GM21723 (cell line): ENCODE results near the gene ZMIZ1.
A peak's percentile ranks its signal among the peaks of the same experiment; 100 is the strongest.

Experiments used
- ATAC-seq: cut with Tn5 transposase; IDR thresholded peaks from one replicate; pipeline ENCODE4 v1.9.1; 2021; ENCODE audit warnings: mild to moderate bottlenecking, moderate library complexity; ENCODE audit not compliant: unreplicated experiment

ZMIZ1 gene, protein sequence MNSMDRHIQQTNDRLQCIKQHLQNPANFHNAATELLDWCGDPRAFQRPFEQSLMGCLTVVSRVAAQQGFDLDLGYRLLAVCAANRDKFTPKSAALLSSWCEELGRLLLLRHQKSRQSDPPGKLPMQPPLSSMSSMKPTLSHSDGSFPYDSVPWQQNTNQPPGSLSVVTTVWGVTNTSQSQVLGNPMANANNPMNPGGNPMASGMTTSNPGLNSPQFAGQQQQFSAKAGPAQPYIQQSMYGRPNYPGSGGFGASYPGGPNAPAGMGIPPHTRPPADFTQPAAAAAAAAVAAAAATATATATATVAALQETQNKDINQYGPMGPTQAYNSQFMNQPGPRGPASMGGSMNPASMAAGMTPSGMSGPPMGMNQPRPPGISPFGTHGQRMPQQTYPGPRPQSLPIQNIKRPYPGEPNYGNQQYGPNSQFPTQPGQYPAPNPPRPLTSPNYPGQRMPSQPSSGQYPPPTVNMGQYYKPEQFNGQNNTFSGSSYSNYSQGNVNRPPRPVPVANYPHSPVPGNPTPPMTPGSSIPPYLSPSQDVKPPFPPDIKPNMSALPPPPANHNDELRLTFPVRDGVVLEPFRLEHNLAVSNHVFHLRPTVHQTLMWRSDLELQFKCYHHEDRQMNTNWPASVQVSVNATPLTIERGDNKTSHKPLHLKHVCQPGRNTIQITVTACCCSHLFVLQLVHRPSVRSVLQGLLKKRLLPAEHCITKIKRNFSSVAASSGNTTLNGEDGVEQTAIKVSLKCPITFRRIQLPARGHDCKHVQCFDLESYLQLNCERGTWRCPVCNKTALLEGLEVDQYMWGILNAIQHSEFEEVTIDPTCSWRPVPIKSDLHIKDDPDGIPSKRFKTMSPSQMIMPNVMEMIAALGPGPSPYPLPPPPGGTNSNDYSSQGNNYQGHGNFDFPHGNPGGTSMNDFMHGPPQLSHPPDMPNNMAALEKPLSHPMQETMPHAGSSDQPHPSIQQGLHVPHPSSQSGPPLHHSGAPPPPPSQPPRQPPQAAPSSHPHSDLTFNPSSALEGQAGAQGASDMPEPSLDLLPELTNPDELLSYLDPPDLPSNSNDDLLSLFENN

DNA sequence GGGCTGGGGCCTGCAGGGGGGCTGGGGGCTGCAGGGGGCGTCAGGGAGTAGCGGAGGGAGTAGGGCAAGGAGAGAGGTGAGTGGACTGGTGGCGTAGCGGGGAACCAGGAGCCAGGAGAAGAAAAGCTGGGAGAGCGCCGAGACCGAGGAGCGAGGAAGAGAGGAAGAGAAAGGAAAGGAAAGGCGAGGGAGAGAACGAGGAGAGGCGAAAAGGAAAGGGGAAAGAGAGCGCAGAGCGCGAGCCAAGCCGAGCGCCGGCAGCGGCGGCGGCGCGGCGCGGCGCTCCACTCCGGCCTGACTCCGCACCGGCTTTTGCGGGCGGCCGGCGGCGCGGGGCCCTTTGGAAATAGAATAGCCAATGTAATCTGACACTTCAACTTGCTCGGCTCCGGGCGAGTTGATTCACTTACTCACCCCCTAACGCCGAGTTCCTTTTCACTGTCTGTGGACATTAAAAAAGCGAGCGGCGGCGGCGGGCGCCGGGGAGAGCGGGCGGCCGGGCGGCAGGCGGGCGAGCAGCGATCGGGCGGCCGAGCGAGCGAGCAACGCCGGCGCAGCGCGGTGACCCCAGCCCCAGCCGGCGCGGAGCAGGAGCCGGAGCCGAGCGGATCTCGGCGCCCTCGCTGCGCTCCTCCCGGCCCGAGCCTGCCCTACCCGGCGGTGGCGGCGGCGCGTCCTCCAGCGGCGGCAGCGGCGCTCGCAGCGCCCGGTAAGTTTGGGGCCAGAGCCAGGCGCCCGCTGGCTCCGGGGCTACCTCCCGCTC lies at the start of gene ZMIZ1:
Gene ZMIZ1 (plus strand): TSS at position 405 of the 763 bp plus-strand sequence. CDS start 132,667 bp downstream, outside the sequence.
- ATAC-seq = peak; percentile 57

DNA sequence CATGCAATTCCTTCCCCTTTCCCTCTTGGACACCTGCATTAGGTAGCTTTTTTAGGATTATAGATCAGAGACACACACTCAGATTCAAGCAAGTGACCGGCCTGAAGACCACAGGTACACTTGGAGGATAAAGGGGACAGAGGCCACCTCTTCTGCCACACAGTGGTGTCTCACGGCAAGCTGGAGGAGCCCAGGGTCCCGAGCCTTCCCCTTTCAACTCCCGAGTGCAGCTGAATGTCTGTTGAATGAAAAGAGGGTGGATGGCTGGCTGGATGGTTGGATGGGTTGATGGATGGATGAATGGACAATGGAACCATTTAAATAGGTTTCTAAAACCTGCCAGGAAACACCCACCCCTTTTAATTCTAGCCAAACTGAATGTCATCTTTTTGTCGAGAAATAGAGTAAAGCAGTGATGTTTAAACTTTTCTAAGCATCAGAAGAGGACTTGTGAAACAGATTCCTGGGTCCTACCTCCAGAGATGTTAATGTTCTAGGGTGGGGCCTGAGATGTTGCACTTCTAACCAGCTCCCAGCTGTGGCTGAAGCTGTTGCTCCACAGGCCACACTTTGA lies 49.2 kb upstream of the ZMIZ1 start:
- no peak for ATAC-seq

DNA sequence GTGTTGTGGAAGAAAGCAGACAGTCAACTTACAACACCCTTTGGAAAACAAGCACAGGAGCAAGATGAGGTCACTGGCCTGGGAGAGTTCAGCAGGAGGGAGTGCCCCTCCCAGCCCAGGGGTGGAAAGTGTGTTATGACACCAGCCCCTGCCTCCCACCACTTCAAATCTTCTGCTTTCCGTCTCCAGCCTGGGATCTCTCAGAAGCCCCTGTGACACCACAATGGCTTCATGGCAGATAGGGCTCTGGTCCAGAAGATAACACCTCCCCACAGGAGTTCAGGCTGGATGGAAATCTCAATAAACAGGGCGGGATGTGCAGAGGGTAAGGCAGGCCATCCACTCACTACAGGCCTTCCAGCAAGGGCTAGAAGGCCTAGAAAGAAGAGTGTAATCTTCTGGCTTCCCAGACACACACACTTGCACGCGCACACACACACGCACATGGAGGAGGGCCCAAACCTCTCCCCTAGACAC lies 48.7 kb upstream of the ZMIZ1 start:
- no peak for ATAC-seq

DNA sequence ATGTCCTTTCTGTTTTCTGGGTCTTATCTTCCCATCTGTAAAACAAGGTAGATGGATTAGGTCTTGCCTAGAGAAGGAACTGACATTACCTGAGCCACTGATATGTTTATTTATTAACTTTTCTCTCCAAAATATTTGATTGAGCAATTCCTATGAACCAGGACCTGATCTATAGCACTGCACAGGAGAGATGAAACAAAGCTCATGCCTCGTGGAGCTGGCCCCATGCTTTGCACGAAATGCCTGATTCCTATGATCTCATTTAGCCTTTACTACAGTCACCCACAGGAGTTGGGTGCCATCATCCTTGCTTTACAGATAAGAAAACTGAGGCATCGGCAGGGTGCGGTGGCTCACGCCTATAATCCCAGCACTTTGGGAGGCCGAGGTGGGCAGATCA lies 48.2 kb upstream of the ZMIZ1 start:
- no peak for ATAC-seq

DNA sequence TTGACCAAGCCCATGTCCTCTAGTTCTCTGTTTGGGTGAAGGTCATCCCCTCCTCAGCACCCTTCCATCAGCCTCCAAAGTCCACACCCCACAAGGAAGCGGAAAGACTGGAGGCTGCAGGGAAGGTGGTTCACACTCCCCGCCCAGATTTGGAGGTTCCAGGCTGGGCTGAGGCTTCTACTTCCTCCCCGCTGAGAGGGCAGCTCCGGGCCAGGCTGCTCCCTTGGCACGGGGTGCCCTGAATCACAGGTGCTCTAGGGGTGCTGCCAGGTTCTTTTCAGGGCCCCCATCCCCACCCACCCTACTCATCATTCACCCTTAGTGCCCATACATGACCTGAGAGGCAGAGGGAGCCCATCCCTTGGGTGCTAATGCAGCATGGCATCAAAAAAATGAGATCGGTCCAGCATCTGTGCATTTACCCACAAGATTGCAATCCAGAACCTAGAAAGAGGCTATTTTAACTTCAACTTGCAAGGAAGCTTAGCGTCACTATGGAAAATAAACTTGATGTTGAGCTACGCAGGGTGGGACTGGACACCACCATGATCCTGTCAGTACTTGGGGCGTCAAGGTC lies 47.3 kb upstream of the ZMIZ1 start:
- no peak for ATAC-seq

DNA sequence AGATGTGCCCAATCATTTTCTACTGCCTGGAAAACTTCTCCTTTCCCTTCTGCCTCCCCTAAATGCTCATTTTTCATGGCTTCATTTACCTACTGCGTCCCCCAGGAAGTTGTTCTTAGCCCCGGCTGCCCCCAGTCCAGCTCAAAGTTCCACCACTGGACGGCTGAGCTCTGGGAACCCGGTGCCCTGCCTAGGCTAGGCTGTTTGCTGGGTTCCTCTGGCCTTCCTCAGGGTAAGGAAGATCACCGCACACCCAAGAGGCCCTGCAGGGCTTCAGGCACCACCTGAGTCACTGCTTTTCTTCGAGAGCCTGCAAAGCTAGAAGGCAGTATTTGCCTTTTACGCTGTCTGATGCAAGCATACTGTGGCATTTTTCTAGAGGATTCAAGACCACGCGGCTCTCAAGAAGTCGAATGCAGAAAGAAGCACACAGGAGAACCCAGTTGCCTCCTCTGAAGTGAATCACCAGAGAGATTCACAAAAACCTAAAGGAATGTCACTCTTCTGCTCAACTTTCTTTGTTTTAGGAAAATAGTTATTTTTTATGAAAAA lies 46.7 kb upstream of the ZMIZ1 start:
- ATAC-seq = no peak

DNA sequence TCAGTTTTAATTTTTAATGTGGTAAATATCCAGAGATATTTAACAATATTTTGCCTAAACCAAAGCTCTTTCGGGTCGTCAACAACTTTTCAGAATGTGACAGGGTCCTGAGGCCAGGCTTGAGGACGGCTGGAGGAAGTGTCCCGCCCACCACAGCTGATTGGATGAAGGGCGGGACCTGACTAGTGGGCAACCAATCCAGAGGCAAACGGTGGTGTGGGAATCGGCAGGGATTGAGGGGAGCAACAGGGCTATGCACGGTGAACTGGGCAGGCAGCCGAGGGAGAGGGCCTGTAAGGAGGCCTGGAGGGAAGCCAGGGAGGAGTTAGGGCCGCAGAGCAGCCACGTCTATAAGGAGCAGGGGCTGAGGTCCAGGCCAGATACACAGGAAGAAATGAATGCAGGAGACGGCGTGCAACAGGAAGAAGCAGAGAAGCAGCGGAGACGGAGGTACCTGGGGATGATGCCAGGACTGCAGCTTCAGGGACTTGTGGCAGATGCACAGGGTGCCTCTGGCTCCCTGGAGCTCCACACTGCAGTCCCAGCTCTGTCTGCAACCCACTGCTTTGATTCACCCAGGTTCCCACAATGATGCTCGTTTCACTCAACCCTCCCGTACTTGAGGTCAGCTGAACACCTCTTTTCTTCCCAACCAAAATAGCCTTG lies 46.1 kb upstream of the ZMIZ1 start:
- no peak for ATAC-seq

DNA sequence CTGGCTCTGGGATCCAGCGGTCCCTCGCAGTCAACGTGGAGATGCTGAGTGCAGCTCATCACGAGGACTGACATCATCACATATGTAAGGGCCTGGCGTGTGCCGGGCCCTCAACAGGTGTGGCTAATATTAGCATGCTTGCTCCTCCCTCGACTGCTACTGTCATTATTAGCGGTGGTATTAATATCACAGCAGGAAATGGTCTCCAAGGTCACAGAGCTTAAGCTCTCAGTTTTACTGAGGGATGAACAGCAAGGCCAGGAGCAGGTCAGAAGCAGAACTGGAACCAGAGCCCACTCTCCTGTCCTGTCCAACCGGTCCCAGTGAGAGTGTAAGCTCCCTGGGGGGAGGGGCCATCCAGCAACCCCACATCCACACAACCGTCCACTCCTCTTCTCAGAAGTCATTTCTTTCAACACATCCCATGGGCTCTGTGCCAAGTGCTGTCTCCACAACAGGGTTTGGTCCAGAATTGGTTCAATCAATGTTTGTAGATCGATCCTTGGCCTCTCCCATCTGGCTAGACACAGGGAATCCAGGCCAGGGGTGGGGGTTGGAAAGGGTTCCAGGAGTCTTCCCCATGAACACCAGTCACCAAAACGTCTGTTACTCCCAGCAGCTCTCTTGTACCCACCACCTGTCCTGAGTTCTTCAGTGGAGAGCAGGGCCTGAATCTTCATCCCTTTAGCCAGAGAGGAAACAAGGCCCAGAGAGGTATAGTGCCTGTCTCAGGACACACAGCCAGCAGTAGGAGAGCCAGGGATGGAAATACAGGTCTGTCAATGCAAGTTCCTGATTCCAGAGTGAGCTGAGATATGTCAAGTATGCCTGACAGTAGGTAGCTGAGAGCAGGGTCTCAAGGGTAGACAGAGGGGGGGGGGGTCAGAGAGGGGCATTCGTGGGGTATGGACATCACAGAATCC lies 45.3 kb upstream of the ZMIZ1 start:
- ATAC-seq = peak; percentile 84

DNA sequence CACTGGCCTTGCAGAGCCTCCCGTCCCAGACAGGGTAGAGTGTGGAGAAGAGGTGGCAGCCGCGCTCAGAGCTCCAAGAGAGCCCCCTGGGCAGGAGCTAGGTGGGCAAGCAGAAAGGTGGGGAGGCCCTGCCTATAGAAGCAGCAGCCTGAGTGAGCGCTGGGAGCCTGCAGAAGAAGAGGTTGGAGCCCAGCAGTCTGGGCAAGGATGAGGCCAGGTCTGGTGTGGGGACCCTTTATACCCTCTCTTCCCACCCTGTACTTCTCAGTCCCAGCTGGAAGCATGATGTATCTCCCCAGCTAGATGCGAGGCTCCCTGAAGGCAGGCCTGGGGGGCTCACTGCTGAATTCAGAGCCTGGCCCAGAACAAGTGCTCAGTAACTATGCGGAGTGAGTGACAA lies 44.5 kb upstream of the ZMIZ1 start:
- ATAC-seq = no peak

DNA sequence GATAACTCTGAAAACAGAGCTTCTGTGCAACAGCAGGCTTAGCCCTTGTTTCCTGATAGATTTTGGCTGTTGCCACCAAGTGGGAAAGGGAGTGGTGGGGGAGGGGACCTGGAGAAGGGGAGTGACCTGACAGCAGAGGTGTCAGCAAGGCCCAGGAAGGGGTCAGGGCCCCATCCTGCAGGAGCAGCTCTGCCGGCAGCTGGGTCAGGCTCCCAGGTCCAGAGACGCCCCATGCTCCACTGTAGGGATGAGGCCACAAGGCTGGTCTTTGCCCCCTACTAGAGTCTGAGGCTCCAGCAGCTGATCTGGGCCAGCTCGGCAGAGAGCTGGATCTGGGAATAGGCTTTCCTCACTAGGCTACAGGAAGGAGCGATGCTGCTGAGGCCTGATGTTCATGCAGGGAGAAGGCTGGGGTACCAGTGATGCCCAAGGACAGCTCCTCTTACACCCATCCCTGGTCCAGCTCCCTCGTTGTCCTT lies 44.0 kb upstream of the ZMIZ1 start:
- ATAC-seq = no peak

DNA sequence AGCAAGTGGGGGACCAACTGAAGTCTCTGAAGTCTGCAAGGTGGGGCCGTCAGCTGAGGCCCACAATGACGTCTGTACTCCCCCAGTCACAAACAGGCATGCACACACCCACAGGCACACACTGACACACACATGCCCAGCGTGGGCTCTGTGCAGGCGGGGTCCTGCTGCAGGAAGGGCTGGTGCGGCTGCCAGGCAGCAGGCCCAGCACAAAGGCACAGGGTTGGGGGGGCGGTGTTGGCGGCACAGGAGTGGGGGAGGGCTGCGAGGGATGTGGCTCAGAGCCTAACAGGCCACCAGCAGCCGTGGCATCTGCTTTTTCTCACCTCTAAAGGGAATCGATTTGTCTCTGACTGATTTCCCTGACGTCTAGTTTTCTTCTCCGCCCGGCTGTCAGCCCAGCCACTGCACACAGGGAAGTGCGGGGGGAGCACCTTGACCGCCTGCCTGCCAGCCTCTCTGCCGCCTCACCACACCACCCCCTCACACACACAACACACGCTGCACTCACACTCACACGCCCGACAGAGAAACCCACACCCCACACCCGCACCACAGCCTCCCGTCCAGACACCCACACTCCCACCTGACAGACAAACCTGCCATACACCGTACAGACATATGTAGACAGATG lies 43.5 kb upstream of the ZMIZ1 start:
- no peak for ATAC-seq

DNA sequence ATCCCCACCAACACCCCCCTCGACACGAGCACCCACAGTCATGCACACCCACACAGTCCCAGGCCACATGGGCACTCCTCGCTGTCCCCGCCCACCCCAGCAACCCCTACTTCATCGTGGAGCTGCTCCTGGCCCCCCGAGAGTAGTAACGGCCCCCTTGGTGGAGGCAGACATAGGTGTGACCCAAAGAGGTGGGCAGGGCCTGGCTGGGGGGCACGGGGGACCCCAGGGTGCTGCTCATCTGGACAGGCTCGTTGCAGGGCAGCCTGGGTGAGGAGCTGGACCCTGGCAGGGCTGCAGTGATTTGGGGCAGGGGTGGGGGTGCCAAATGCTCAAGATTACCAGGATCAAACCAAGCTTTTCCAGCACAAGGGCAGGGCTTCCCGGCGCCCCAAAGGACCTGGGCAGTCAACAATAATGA lies 42.4 kb upstream of the ZMIZ1 start:
- ATAC-seq = no peak

DNA sequence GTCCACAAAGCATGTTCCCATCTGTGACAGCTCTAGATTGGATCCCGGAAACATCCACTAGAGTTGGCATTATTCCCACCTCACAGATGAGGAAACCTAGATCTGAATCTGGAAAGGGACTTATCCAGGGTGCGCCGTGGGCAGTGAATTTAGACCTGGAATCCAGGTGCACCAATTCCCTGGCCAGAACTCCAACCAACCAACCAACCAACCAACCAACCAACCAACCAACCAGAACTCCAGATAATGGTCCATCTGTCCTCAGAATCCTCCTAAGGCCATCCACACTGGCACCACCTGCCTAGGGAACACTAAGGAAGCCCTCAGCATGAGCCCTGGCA lies 42.0 kb upstream of the ZMIZ1 start:
- ATAC-seq = no peak

DNA sequence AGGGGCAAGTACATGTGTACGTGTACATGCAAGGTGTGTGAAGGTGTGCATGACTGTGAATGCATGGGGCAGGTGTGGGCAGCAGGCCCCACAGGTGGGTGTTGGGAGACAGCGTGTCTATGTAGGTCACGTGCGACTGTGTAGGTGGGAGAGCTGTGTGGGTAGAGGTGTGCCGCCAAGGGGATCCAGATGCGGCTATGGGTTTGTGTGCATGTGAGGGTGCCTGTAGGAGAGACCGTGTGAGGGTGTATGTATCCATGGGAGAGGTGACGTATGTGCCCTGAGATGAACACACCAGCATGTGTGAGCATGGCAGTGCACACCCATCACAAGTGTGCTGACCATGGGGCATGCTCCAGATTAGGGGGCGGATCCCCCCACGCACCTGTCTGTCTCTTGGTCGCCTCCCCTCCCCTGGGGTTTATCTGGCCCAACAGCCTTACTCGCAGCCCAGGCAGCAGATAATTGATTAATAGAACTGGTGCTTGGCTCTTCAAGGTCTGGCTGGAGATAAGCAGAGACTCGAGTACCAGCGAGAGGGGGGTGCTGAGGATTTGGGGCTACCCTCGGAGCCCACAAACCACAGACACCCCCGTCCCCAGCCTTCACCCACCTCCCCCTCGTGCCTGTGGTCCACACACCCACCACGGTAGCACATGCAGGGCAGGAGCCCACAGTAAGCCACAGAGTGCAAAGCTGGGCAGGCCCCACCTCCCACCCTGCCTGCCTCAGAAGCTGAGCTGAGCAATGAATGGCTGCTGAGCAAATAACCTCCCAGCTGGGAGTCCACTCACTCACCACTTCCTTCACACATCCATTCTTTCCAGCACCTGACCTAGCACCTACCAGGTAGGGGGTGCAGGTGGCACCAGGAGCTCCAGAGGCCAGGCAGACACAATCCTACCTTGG lies 41.4 kb upstream of the ZMIZ1 start:
- no peak for ATAC-seq

DNA sequence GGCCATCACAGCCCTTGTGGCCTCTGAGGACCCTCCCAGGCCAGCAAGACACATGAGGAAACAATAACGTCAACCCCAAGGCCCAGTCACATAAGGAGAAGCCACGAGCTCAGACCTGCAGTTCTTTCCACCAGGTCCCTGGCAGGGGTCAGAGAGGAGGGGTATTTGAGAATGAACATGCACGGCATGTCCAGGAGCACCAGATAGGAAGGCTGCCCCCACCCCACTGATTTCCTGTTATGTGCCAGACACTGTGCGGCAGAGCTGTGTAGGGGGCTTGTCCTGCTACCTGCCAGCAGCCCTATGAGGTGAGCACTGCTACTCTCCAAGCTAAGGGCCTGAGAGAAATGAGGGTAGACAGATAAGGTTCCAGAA lies 40.7 kb upstream of the ZMIZ1 start:
- no peak for ATAC-seq

DNA sequence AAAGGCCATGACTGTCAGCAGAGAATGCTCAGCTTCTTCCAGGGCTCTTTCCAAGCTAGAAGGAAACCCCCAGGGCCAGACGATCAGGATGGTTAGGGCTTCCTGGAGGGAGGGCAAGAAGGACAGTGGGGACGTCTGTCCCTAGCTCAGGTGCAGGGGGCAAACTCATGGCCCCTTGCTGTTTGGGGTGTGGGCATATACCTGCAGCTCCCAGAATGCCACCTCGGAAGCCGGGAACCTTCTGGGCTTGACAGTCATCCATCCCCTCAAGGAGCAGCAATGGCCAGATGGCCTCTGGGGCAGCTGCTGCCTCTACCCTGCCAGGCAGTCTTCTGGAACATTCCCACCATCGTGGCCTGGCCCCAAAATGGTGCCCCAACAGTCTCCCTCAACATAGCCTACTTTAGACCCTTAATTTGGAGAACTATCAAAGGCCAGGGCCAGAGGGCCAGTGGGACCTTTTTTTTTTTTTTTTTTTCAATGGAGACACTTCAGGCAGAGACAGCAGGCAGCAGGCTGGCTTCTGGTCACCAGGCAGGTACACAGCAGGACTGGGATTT lies 40.2 kb upstream of the ZMIZ1 start:
- no peak for ATAC-seq
